Measurements from ENCODE around the gene GYG1. TPM values are rescaled to one million over a fixed set of nuclear protein-coding genes. Genes with fewer than 3 reads are reported as not detected.
A peak's percentile ranks its signal among the peaks of the same experiment; 100 is the strongest.

Gene GYG1
- total RNA-seq, 1 donor from 2014 or later: 21.3 TPM

DNA sequence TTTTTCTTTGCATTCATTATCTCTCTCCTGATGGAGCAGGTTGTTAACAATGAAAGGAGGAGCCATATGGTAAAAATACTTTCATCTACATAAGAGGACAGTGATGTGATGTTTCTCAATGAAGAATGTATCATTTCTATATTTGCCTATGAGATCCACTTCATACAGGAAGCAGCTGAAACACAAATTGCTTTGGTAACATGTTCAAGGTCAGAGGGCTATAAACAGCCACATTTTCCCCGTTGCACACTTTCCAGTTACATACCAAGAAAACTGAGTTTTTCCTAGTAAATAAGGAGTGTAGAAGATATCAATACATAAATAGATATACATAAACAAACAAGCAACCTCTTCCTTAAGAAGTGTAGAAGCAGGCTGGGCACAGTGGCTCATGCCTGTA is 32.6 kb upstream of the GYG1 start:
- TF ChIP-seq, protein P1, sequence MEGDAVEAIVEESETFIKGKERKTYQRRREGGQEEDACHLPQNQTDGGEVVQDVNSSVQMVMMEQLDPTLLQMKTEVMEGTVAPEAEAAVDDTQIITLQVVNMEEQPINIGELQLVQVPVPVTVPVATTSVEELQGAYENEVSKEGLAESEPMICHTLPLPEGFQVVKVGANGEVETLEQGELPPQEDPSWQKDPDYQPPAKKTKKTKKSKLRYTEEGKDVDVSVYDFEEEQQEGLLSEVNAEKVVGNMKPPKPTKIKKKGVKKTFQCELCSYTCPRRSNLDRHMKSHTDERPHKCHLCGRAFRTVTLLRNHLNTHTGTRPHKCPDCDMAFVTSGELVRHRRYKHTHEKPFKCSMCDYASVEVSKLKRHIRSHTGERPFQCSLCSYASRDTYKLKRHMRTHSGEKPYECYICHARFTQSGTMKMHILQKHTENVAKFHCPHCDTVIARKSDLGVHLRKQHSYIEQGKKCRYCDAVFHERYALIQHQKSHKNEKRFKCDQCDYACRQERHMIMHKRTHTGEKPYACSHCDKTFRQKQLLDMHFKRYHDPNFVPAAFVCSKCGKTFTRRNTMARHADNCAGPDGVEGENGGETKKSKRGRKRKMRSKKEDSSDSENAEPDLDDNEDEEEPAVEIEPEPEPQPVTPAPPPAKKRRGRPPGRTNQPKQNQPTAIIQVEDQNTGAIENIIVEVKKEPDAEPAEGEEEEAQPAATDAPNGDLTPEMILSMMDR (IDR thresholded peaks at IDR 0.05; ENCODE audit: insufficient read depth, low read length, severe bottlenecking): no peak
- FAIRE-seq: no peak
- DNase-seq (ENCODE audit: low read depth): no peak
- Histone ChIP-seq H3K27me3 (ENCODE audit: control insufficient read depth, insufficient read depth, low read length) (no peaks in the 10 kb centered on the region), H3K36me3 (ENCODE audit: control insufficient read depth, insufficient read depth, low read length) (no peaks in the 10 kb centered on the region), H3K4me3 (ENCODE audit: low read depth, low read length) (no peak overlapping the region)

DNA sequence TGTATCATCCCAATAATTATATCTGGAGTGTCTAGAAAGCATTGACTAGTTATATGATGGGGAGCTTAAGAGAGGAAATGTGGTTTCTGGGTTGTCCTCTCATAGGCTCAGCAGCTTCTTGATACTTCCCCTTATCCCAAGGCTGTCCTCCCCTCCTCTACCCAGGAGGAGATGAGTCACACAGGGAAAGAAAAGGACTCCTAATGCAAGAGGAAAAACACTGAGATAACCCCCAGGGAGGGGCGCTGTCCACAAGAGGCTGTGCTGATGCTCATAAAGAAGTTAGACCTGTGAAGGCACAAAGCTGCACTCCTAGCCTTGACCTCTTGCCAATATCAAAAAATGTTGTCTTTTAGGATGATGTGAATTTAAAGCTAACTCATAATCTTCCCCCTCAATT is 28.8 kb upstream of the GYG1 start:
- no peak for FAIRE-seq
- TF ChIP-seq, protein P1 (IDR thresholded peaks at IDR 0.05; ENCODE audit: insufficient read depth, low read length, severe bottlenecking): peak; percentile 20

DNA sequence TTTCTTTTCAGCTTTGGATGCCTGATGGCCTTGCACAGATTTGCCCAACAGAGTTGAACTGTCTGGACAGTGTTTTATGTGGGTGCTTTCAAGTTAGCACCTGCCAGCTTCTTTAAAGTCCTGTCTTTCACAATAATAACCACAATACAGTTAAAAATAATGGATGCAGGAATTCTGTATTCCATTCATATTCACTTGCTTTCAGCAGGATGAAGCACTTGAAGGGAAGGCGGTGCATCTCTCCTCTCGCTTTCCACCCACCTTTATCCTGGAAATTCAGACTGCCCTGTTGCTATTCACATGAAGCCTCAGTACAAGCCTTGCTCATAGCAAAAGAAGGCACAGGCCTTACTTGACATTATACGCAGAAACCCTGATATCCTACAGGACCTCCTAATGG is 26.5 kb upstream of the GYG1 start:
- no peak for FAIRE-seq
- DNase-seq (ENCODE audit: low read depth): no peak
- TF ChIP-seq, protein P1 (IDR thresholded peaks at IDR 0.05; ENCODE audit: insufficient read depth, low read length, severe bottlenecking): no peak

More for the DNA sequence above, 28.8 kb upstream of the GYG1 start:
- H3K4me3 ChIP-seq (ENCODE audit: low read depth, low read length): no peak overlapping the region
- no peaks in the 10 kb centered on the region for H3K27me3 ChIP-seq (ENCODE audit: control insufficient read depth, insufficient read depth, low read length)
- H3K36me3 ChIP-seq (ENCODE audit: control insufficient read depth, insufficient read depth, low read length): no peaks in the 10 kb centered on the region
- DNase-seq (ENCODE audit: low read depth): peak; percentile 78

DNA sequence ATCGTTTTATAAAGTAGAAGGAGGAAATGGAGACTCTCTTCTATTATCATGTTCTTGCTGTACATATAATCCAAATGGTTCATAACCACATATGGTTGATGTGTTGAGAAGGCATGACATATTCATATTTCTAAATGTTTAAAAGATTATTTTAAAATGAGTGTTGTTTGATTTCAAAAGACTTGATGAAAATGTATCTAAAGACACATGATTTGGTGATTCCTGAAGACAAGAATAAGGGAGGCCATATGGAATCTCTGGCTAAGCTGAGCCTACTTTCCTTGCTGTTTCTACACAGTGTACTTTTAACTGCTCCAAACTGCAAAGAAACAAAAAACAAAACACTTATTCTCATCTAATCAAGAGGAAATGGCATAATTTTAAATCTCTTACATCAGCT is 23.0 kb upstream of the GYG1 start:
- Histone ChIP-seq H3K36me3 (ENCODE audit: control insufficient read depth, insufficient read depth, low read length) (no peaks in the 10 kb centered on the region), H3K27me3 (ENCODE audit: control insufficient read depth, insufficient read depth, low read length) (no peaks in the 10 kb centered on the region), H3K4me3 (ENCODE audit: low read depth, low read length) (no peak overlapping the region)
- TF ChIP-seq, protein P1 (IDR thresholded peaks at IDR 0.05; ENCODE audit: insufficient read depth, low read length, severe bottlenecking): no peak
- DNase-seq (ENCODE audit: low read depth) (no peak), FAIRE-seq (no peak)

More for the DNA sequence above, 26.5 kb upstream of the GYG1 start:
- H3K4me3 ChIP-seq (ENCODE audit: low read depth, low read length): no peak overlapping the region
- no peaks in the 10 kb centered on the region for H3K27me3 ChIP-seq (ENCODE audit: control insufficient read depth, insufficient read depth, low read length)
- no peaks in the 10 kb centered on the region for H3K36me3 ChIP-seq (ENCODE audit: control insufficient read depth, insufficient read depth, low read length)

DNA sequence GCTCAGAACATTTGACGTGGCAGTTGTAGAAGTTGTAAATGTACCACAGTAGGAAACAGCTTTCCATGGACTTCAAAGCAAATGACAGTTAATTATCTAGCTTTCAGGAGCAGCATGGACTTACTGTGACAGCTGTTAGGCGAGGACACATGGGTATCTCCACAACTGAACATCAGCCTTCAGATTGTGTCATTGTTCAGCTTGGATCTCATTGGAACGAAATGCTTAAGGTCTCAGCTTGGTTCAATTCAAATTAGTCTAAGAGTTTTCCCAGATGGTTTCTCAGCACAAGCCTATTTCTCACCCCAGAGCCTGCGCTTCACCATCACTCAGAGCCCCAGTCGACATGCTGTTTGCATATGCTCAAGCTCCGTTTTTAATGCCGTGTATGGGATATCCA is 21.1 kb upstream of the GYG1 start:
- Histone ChIP-seq H3K36me3 (ENCODE audit: control insufficient read depth, insufficient read depth, low read length) (no peaks in the 10 kb centered on the region), H3K27me3 (ENCODE audit: control insufficient read depth, insufficient read depth, low read length) (no peaks in the 10 kb centered on the region), H3K4me3 (ENCODE audit: low read depth, low read length) (no peak overlapping the region)
- no peak for FAIRE-seq
- no peak for DNase-seq (ENCODE audit: low read depth)
- TF ChIP-seq, protein P1 (IDR thresholded peaks at IDR 0.05; ENCODE audit: insufficient read depth, low read length, severe bottlenecking): no peak

DNA sequence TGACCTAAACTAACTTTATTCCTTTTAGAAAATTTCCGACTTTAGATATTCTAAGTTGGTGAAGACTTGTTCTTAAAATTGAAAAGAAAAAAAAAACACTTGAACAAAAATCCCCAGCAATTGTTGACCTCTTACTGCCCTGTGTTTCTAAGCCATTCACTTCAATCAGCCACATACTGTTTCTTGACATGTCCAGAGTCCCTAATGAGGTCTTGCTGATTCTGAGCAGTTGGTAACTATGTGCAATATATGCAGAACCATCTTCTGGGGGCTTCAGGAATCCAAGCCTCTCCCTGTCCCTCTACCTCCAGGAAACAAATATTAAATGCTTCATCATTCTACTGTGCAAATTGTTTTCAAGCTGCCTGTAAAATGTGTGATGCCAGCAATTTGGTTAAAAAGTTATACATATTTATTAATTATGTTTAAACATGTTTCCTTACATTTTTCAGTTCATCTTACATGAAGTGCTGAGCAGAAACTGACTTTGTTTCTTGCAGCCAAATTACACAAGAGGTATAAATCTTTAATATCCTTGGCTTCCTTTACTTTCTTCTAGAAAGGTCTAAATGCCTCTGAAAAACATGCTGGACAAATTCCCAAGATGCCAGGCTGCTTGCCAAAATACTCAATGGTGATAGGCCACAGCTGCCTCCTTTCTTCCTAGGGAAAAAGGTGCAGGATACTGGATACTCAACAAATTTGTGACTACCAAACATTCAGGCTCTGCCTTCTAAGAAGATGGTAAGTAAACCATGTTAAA is 19.8 kb upstream of the GYG1 start:
- FAIRE-seq (no peak), DNase-seq (ENCODE audit: low read depth) (no peak)
- no peak overlapping the region for H3K4me3 ChIP-seq (ENCODE audit: low read depth, low read length)
- H3K27me3 ChIP-seq (ENCODE audit: control insufficient read depth, insufficient read depth, low read length): no peaks in the 10 kb centered on the region
- H3K36me3 ChIP-seq (ENCODE audit: control insufficient read depth, insufficient read depth, low read length): no peaks in the 10 kb centered on the region
- TF ChIP-seq, protein P1 (IDR thresholded peaks at IDR 0.05; ENCODE audit: insufficient read depth, low read length, severe bottlenecking): no peak
